Astrocyte of the cerebellum (primary cell): Measurements from ENCODE around the gene ZNF746.
A peak's percentile ranks its signal among the peaks of the same experiment; 100 is the strongest.

Source experiments
- DNase-seq: peaks from one replicate; pipeline ENCODE4 v3.0.0-alpha.2; 2011; ENCODE audit warnings: low read depth
- H3K4me3 ChIP-seq: 2 replicates; pipeline ENCODE4 v1.5.1; 2011; ENCODE audit warnings: mild to moderate bottlenecking, low read depth, low read length, moderate library complexity
- CTCF ChIP-seq: IDR thresholded peaks from 2 replicates; pipeline ENCODE4 v1.5.1; 2012; ENCODE audit warnings: low read length, low read depth, moderate library complexity, mild to moderate bottlenecking; ENCODE audit errors: missing control alignments
- in situ Hi-C: cut with HindIII; loops from 2 replicates; pipeline ENCODE4 v1.10.0; 2017; ENCODE audit warnings: low sequenced_read_pairs

Gene ZNF746

GRCh38 chr7:149493366-149493765, 4.2 kb downstream of the ZNF746 start:
- in situ Hi-C loops, result no loop called here
- no peak for TF ChIP-seq CTCF
- DNase-seq, result no peak
- H3K4me3 ChIP-seq, result no peak overlapping the region

- in situ Hi-C loops, result no loop called here
These were observed 7.4 kb downstream of the ZNF746 start for GRCh38 chr7:149490083-149490760.

GRCh38 chr7:149489391-149490024, 8.1 kb downstream of the ZNF746 start:
- H3K4me3 ChIP-seq, result no peak overlapping the region
- no peak for DNase-seq
- peak; percentile 17 for TF ChIP-seq CTCF
- in situ Hi-C loops, result no loop called here

More at GRCh38 chr7:149490083-149490760, 7.4 kb downstream of the ZNF746 start:
- no peak overlapping the region for H3K4me3 ChIP-seq
- TF ChIP-seq CTCF, result no peak
- DNase-seq, result no peak

- no peak for TF ChIP-seq CTCF
These were observed 18.0 kb downstream of the ZNF746 start for GRCh38 chr7:149479568-149479967.

GRCh38 chr7:149478754-149479153, 18.9 kb downstream of the ZNF746 start:
- no peak for TF ChIP-seq CTCF
- in situ Hi-C loops, result no loop called here
- no peak for DNase-seq
- H3K4me3 ChIP-seq, result no peak overlapping the region

More at GRCh38 chr7:149479568-149479967, 18.0 kb downstream of the ZNF746 start:
- in situ Hi-C loops, result no loop called here
- no peak overlapping the region for H3K4me3 ChIP-seq
- DNase-seq, result no peak

- no peak overlapping the region for H3K4me3 ChIP-seq
- no peak for DNase-seq
- no peak for TF ChIP-seq CTCF
- in situ Hi-C loops, result no loop called here
These were observed 19.8 kb downstream of the ZNF746 start for GRCh38 chr7:149477494-149478443.
